AG09319 (cell line): ENCODE results near the gene NOP16.

Source experiments
- DNase-seq: peaks from one replicate; pipeline ENCODE4 v3.0.0-alpha.2; 2010; ENCODE audit warnings: low read depth; ENCODE audit errors: extremely low read depth
- TF ChIP-seq, protein P1 (sequence below): IDR thresholded peaks from 2 replicates; pipeline ENCODE4 v1.5.1; 2011; ENCODE audit warnings: low read depth, mild to moderate bottlenecking, inconsistent platforms, low read length, moderate library complexity

Gene NOP16

DNA sequence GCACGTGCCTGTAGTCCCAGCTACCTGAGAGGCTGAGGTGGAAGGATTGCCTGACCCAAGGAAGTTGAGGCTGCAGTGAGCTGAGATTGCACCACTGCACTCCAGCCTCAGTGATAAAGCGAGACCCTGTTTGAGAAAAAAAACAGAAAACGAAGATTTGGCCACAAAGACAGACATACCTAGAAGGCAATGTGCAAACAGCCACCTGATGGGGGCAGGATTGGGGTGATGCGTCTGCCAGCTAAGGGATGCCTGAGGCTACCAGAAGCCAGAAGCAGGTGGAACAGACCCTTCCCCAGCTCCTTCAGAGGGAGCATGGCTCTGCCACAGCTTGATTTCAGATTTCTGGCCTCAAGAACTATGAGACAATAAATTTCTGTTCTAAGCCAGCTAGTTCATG is 3.1 kb upstream of the NOP16 start:
- TF ChIP-seq, protein P1, sequence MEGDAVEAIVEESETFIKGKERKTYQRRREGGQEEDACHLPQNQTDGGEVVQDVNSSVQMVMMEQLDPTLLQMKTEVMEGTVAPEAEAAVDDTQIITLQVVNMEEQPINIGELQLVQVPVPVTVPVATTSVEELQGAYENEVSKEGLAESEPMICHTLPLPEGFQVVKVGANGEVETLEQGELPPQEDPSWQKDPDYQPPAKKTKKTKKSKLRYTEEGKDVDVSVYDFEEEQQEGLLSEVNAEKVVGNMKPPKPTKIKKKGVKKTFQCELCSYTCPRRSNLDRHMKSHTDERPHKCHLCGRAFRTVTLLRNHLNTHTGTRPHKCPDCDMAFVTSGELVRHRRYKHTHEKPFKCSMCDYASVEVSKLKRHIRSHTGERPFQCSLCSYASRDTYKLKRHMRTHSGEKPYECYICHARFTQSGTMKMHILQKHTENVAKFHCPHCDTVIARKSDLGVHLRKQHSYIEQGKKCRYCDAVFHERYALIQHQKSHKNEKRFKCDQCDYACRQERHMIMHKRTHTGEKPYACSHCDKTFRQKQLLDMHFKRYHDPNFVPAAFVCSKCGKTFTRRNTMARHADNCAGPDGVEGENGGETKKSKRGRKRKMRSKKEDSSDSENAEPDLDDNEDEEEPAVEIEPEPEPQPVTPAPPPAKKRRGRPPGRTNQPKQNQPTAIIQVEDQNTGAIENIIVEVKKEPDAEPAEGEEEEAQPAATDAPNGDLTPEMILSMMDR = no peak
- no peak for DNase-seq

DNA sequence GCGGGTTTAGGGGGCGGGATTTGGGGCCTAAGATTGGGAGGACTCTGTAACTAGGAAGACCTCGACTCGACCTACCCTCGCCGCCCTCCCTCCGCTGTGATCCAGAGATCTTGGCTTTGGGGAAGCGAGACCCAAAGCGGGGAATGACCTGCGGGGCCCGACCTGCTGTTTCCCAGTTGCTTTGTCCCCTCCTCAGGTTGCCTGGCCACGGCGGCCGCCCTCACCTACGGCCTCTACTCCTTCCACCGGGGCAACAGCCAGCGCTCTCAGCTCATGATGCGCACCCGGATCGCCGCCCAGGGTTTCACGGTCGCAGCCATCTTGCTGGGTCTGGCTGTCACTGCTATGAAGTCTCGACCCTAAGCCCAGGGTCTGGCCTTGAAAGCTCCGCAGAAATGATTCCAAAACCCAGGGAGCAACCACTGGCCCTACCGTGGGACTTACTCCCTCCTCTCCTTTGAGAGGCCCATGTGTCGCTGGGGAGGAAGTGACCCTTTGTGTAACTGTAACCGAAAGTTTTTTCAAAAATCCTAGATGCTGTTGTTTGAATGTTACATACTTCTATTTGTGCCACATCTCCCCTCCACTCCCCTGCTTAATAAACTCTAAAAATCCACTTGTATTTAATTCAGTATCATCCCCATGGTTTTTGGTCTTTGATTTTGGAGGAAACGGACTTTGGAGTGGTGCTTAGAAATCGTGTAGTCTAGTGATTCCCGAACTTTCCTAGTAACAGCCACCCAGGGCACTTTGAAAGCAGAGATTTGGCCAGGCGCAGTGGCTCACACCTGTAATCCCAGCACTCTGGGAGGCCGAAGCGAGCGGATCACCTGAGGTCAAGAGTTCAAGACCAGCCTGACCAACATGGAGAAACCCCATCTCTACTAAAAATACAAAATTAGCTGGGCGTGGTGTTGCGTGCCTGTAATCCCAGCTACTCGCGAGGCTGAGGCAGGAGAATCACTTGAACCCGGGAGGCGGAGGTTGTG is 1.0 kb upstream of the NOP16 start:
- no peak for DNase-seq
- TF ChIP-seq, protein P1 = no peak

DNA sequence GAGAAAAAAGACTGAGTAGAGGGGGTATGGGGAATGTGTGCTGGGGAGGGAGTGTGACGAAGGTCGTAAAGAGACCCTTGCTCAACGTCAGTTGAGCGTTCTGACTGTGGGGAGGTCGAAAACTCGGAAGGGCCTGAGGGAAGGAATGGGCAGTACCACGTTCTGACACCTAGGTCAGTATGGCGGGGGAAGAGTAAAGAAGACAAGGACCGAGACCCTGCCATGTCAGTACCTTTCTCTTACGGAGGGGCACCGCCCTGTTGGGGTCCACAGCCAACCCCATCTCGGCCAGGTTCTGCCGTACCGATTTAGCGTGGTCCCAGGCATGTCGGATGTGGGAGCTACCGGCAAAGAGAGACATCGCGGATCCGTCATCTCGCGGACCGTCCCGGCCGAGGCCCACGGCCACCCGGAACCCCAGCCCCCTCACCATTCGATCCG is 375 bp downstream of the NOP16 start:
- TF ChIP-seq, protein P1 = no peak
- no peak for DNase-seq

DNA sequence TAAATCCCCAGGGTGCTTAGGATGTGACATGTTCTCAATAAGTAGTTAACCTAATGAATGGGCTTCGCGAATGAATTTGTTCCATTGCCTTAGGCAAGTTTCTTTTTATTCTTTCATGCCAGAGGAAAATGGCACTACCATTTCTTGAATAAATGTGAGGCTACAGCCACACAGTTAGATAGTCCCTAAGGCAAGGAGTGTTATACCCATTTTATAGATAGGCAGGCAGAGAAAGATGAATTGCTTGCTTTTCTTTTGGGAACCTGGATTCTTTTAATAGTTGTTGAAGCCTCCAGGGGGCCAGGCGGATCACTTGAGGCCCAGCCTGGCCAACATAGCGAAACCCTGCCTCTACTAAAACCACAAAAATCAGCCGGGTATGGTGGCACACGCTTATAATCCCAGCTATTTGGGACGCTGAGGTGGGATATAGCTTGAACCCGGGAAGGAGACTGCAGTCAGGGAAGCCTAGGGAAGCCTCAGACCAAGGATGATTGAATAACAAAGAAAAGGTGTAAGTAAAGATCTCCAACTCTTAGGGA is 943 bp downstream of the NOP16 start:
- DNase-seq = no peak

DNA sequence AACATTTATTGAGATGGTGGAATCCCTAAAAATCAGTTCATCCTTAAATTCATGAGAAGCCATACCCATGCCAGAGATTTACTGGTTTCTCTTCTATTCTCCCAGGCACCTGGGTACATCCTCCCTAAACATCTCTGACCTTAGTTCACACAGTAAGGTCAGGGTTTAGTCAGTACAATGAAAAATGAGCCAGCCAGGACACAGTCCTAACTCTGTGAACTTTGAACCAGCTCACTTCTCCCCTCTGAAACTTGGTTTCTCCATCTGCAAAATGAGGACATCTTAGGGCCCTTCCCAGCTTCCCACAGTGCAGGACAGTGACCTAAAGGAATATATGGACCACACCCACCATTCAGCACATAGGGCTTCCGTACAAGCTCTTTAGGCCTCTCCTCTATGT is 1.9 kb downstream of the NOP16 start:
- TF ChIP-seq, protein P1 = no peak

More for the DNA sequence above, 943 bp downstream of the NOP16 start:
- TF ChIP-seq, protein P1 = no peak

DNA sequence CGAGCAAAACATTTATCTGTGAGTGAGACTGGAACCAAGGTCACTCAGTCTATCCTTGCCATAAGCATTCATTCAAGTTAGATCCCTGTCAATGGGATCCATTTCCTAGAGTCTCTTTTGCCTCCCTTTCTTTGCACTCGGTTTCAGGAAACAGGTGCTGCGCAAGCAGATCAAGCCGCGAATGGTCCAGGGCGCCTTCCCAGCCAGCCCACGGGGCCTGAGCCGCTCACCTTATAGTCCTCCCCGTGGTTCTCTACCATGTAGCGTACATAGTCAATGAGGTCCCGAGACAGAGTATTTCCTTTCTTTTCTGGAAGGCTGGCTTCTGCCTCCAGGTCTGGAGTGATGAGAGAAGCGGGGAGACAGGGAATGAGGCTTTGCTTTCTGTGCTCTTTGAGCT is 3.4 kb downstream of the NOP16 start:
- TF ChIP-seq, protein P1 = no peak

More for the DNA sequence above, 1.9 kb downstream of the NOP16 start:
- DNase-seq = no peak

DNA sequence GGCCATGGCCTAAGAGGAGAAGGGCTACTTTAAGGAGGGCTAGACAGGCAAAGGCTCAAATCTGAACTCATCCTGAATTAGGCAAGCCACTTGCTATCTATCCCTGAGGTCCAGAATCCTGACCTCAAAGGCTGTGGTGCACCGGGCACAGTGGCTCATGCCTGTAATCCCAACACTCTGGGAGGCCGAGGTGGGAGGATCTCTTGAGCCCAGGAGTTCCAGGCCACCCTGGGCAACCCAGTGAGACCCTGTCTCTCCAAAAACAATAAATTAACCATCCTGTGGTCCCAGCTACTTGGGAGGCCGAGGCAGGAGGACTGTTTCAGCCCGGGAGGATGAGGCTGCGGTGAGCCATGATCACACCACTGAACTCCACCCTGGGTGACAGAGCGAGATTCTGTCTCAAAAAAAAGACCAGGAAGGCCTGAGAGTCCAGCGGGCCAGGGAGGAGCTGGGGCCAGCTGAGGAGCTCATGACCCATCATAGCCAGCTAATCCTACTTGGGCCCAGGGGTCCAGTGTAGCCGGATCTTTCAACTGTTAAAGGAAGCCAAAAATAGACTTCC is 4.0 kb downstream of the NOP16 start:
- TF ChIP-seq, protein P1 = no peak
- no peak for DNase-seq

More for the DNA sequence above, 3.4 kb downstream of the NOP16 start:
- DNase-seq = no peak
